ENCODE data around the gene MLF2. TPM values are rescaled to one million over a fixed set of nuclear protein-coding genes. Genes with fewer than 3 reads are reported as not detected.

Gene MLF2
- total RNA-seq, 1 donor from 2014 or later = 120 TPM

DNA sequence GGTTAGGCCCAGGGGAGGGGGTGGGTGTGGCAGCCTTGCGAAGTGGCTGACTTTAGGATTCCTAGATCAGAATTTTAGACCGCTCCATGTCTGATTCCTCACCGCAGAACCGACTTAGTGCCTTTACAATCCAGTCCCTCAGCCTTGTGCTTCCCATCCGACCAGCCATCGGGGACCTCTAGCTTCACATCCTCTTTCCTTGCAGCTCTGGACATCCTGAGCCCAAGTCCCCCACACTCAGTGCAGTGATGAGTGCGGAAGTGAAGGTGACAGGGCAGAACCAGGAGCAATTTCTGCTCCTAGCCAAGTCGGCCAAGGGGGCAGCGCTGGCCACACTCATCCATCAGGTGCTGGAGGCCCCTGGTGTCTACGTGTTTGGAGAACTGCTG is 28.5 kb downstream of the MLF2 start:
- Mint-ChIP-seq H3K4me3 (peak overlapping the region; percentile 88), H3K9me3 (no peaks in the 10 kb centered on the region), H3K27me3 (ENCODE audit: insufficient read depth, low read depth) (no peaks in the 10 kb centered on the region), H3K4me1 (peaks cover 10% of the 10 kb centered on the region), H3K27ac (peak overlapping the region; percentile 94), H3K36me3 (peaks cover 4% of the 10 kb centered on the region)
- H3K4me1 ChIP-seq = peaks cover 7% of the 10 kb centered on the region
- no peaks in the 10 kb centered on the region for H3K27me3 ChIP-seq
- no peak for DNase-seq (ENCODE audit: low spot score)
- no peaks in the 10 kb centered on the region for H4K20me1 ChIP-seq (ENCODE audit: low read depth)
- H3K9ac ChIP-seq = peak overlapping the region; percentile 28
- H3K79me2 ChIP-seq (ENCODE audit: low read depth) = peaks cover 5% of the 10 kb centered on the region
- H3K36me3 ChIP-seq = no peaks in the 10 kb centered on the region
- no peaks in the 10 kb centered on the region for H3K9me3 ChIP-seq (ENCODE audit: low read depth)
- TF ChIP-seq EZH2 (IDR thresholded peaks at IDR 0.05) (no peak), EZH2phosphoT487 (IDR thresholded peaks at IDR 0.05) (no peak), CTCF (IDR thresholded peaks at IDR 0.05) (no peak)
- peak overlapping the region; percentile 88 for H3K4me2 ChIP-seq
- peak overlapping the region; percentile 79 for H3K4me3 ChIP-seq
- peaks cover 22% of the 10 kb centered on the region for H3F3A ChIP-seq (ENCODE audit: low read depth)
- peak overlapping the region; percentile 58 for H2AFZ ChIP-seq (replicated peaks)
- H3K27ac ChIP-seq = no peak overlapping the region

GRCh38 chr12:6723607-6724408 is 29.1 kb downstream of the MLF2 start, which contains the start of gene COPS7A:
TSS of gene COPS7A (plus strand) at chr12:6724046. CDS start at chr12:6724657, 611 bp downstream.
- H3K36me3 Mint-ChIP-seq = peaks cover 3% of the 10 kb centered on the region
- Histone ChIP-seq H3K36me3 (no peaks in the 10 kb centered on the region), H4K20me1 (ENCODE audit: low read depth) (no peaks in the 10 kb centered on the region), H3K9me3 (ENCODE audit: low read depth) (no peaks in the 10 kb centered on the region), H3K79me2 (ENCODE audit: low read depth) (peaks cover 5% of the 10 kb centered on the region), H3K27ac (peak within 1 kb of the TSS; percentile 18), H3K4me2 (peak within 1 kb of the TSS; percentile 88), H2AFZ (replicated peaks) (peak within 1 kb of the TSS; percentile 91), H3K4me1 (peaks cover 7% of the 10 kb centered on the region), H3F3A (ENCODE audit: low read depth) (peaks cover 22% of the 10 kb centered on the region), H3K4me3 (peak within 1 kb of the TSS; percentile 79), H3K27me3 (no peaks in the 10 kb centered on the region), H3K9ac (peak within 1 kb of the TSS; percentile 58)
- no peaks in the 10 kb centered on the region for H3K27me3 Mint-ChIP-seq (ENCODE audit: insufficient read depth, low read depth)
- TF ChIP-seq CTCF (IDR thresholded peaks at IDR 0.05) = no peak
- TF ChIP-seq EZH2 (IDR thresholded peaks at IDR 0.05) = no peak
- no peak for TF ChIP-seq EZH2phosphoT487 (IDR thresholded peaks at IDR 0.05)
- H3K9me3 Mint-ChIP-seq = no peaks in the 10 kb centered on the region
- DNase-seq (ENCODE audit: low spot score) = peak; percentile 98
- peak within 1 kb of the TSS; percentile 88 for H3K4me3 Mint-ChIP-seq
- peaks cover 10% of the 10 kb centered on the region for H3K4me1 Mint-ChIP-seq
- H3K27ac Mint-ChIP-seq = peak within 1 kb of the TSS; percentile 94

- no peak for DNase-seq (ENCODE audit: low spot score)
- Histone ChIP-seq H3K4me2 (peak overlapping the region; percentile 88), H3K4me3 (peak overlapping the region; percentile 79), H3K36me3 (no peaks in the 10 kb centered on the region), H3K27ac (no peak overlapping the region), H2AFZ (replicated peaks) (no peak overlapping the region), H3F3A (ENCODE audit: low read depth) (peaks cover 22% of the 10 kb centered on the region), H4K20me1 (ENCODE audit: low read depth) (no peaks in the 10 kb centered on the region), H3K27me3 (no peaks in the 10 kb centered on the region), H3K4me1 (peaks cover 7% of the 10 kb centered on the region), H3K9ac (no peak overlapping the region), H3K79me2 (ENCODE audit: low read depth) (peaks cover 5% of the 10 kb centered on the region), H3K9me3 (ENCODE audit: low read depth) (no peaks in the 10 kb centered on the region)
- H3K9me3 Mint-ChIP-seq = no peaks in the 10 kb centered on the region
- H3K27me3 Mint-ChIP-seq (ENCODE audit: insufficient read depth, low read depth) = no peaks in the 10 kb centered on the region
- H3K36me3 Mint-ChIP-seq = peaks cover 3% of the 10 kb centered on the region
- peak overlapping the region; percentile 88 for H3K4me3 Mint-ChIP-seq
- H3K4me1 Mint-ChIP-seq = peaks cover 10% of the 10 kb centered on the region
- TF ChIP-seq EZH2 (IDR thresholded peaks at IDR 0.05) (no peak), EZH2phosphoT487 (IDR thresholded peaks at IDR 0.05) (no peak), CTCF (IDR thresholded peaks at IDR 0.05) (no peak)
- no peak overlapping the region for H3K27ac Mint-ChIP-seq
Measured at GRCh38 chr12:6722863-6723262, 30.1 kb downstream of the MLF2 start.

Data from neural progenitor cell (in vitro differentiated cells).